Stimulated activated CD4-positive, alpha-beta T cell treated with anti-CD3 and anti-CD28 coated beads, Interleukin-12 subunit alpha, Interleukin-12 subunit beta, amount 100 ng/mL, for 48 hours (primary cell): ENCODE data around the gene CAMK1D.
"Not testable (repeated sequence)": the region's sequence is repeated elsewhere in the genome, so short reads cannot be mapped to it uniquely, and the experiment has no call there.

ENCODE experiments used
- DNase-seq, 3 donors: peaks; one replicate each; pipeline ENCODE4 v3.0.0-alpha.2; 2020; ENCODE audit warnings: low read depth in 2 of 3, low spot score in 1 of 3

The CAMK1D gene

GRCh38 chr10:12340371-12340770, 9.0 kb upstream of the CAMK1D start:
- DNase-seq = no peak

GRCh38 chr10:12340937-12341336, 8.4 kb upstream of the CAMK1D start:
- DNase-seq = no peak

GRCh38 chr10:12341526-12341925, 7.8 kb upstream of the CAMK1D start:
- no peak for DNase-seq

GRCh38 chr10:12344375-12345110, 4.8 kb upstream of the CAMK1D start:
- DNase-seq = no peak

- no peak for DNase-seq
These were observed 2.6 kb upstream of the CAMK1D start for GRCh38 chr10:12346707-12347106.

GRCh38 chr10:12348294-12348869, 965 bp upstream of the CAMK1D start:
- no peak for DNase-seq

- DNase-seq = no peak
These were observed 351 bp downstream of the CAMK1D start for GRCh38 chr10:12349629-12350166.

- DNase-seq = peak in 2 of 3 donors; percentile 18 to 20
These were observed 973 bp downstream of the CAMK1D start for GRCh38 chr10:12350167-12350872.

GRCh38 chr10:12350925-12351324, 1.6 kb downstream of the CAMK1D start:
- no peak for DNase-seq

GRCh38 chr10:12351447-12351846, 2.1 kb downstream of the CAMK1D start:
- DNase-seq = no peak

- no peak for DNase-seq
These were observed 2.5 kb downstream of the CAMK1D start for GRCh38 chr10:12351889-12352288.

GRCh38 chr10:12353399-12354242, 4.3 kb downstream of the CAMK1D start:
- DNase-seq = no peak

GRCh38 chr10:12354696-12355095, 5.3 kb downstream of the CAMK1D start:
- DNase-seq = not testable (repeated sequence)

- no peak for DNase-seq
These were observed 6.0 kb downstream of the CAMK1D start for GRCh38 chr10:12355384-12355783.

- no peak for DNase-seq
These were observed 8.3 kb downstream of the CAMK1D start for GRCh38 chr10:12357525-12358151.

- DNase-seq = no peak
These were observed 9.7 kb downstream of the CAMK1D start for GRCh38 chr10:12358863-12359564.

- no peak for DNase-seq
These were observed 11.1 kb downstream of the CAMK1D start for GRCh38 chr10:12360461-12360860.

- DNase-seq = not testable (repeated sequence)
These were observed 11.8 kb downstream of the CAMK1D start for GRCh38 chr10:12361115-12361514.

- DNase-seq = no peak
These were observed 15.2 kb downstream of the CAMK1D start for GRCh38 chr10:12364559-12364958.

GRCh38 chr10:12367272-12367671, 17.9 kb downstream of the CAMK1D start:
- DNase-seq = no peak
